Activated naive CD4-positive, alpha-beta T cell treated with anti-CD3 and anti-CD28 coated beads, Interleukin-2, amount 10 ng/mL, durations not matched to agents 7 days and 5 days (primary cell): ENCODE data around the gene SSX2IP.
"Not testable (repeated sequence)": the region's sequence is repeated elsewhere in the genome, so short reads cannot be mapped to it uniquely, and the experiment has no call there.

Source experiments
- CTCF ChIA-PET: fragments of 350-600 bp; sonication (Branson Sonifier 250); formaldehyde crosslinking; loops from one replicate; lab custom pipeline; 2021; ENCODE audit warnings: antibody characterized with exemption; lab: Charles Lee
- DNase-seq: peaks from one replicate; pipeline ENCODE4 v3.0.0-alpha.2; 2020
- H3K27ac Mint-ChIP-seq: one replicate; pipeline ENCODE4 v1.8.0; 2021; ENCODE audit warnings: mild to moderate bottlenecking, moderate library complexity, mixed read lengths
- H3K27me3 Mint-ChIP-seq: one replicate; pipeline ENCODE4 v1.8.0; 2021; ENCODE audit warnings: mild to moderate bottlenecking, mixed read lengths
- H3K36me3 Mint-ChIP-seq: one replicate; pipeline ENCODE4 v1.8.0; 2021; ENCODE audit warnings: mixed read lengths
- H3K4me1 Mint-ChIP-seq: one replicate; pipeline ENCODE4 v1.8.0; 2021; ENCODE audit warnings: mixed read lengths
- H3K4me3 Mint-ChIP-seq: one replicate; pipeline ENCODE4 v1.8.0; 2021; ENCODE audit warnings: mild to moderate bottlenecking, moderate library complexity, mixed read lengths
- H3K9me3 Mint-ChIP-seq: one replicate; pipeline ENCODE4 v1.8.0; 2021; ENCODE audit warnings: mixed read lengths

SSX2IP gene, protein sequence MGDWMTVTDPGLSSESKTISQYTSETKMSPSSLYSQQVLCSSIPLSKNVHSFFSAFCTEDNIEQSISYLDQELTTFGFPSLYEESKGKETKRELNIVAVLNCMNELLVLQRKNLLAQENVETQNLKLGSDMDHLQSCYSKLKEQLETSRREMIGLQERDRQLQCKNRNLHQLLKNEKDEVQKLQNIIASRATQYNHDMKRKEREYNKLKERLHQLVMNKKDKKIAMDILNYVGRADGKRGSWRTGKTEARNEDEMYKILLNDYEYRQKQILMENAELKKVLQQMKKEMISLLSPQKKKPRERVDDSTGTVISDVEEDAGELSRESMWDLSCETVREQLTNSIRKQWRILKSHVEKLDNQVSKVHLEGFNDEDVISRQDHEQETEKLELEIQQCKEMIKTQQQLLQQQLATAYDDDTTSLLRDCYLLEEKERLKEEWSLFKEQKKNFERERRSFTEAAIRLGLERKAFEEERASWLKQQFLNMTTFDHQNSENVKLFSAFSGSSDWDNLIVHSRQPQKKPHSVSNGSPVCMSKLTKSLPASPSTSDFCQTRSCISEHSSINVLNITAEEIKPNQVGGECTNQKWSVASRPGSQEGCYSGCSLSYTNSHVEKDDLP

DNA sequence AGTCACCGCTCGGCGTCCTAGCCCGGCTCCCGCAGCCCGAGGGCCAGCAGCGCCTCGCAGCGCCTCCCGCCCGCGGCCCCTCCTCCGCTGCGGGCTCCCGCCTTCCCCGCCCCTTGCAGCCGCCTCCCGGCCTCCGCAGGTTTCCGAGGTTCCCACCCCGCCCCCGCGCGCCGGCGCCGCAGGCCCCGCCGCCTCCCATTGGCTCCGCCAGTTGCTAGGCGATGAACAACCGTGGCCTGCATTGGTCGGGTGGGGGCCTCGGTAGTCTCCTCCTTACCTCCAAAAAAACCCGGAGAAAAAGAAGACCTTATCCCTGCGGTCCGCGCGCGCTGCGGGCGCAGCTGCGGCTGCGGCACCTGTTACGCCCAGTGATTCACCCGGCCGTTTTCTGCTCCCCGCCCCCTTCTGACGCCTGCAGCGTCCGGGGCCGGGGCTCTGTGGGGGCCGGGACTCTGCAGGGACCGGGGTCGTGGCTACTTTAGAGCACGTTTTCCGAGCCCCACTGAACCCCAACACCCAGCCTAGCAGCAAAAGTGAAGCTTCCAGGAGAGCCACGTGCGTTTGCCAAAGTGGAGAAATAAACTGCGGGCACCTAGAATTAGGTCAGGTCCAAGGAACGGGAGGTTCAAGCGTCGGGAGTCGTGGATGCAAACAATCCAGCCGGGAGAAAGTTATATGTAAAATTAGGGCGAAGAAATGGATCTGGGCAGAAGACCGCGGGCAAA, at the start of gene SSX2IP:
Gene SSX2IP, minus strand, starts transcription at position 65 of the 725 bp plus-strand sequence. CDS start 19,242 bp downstream, outside the sequence.
- peak; percentile 100 for DNase-seq
- Mint-ChIP-seq H3K27ac (peak within 1 kb of the TSS; percentile 90), H3K36me3 (peaks cover 4% of the 10 kb centered on the region), H3K9me3 (no peaks in the 10 kb centered on the region), H3K4me3 (peak within 1 kb of the TSS; percentile 85), H3K4me1 (peaks cover 62% of the 10 kb centered on the region), H3K27me3 (no peaks in the 10 kb centered on the region)
- CTCF ChIA-PET, result interaction anchor here (0.7 kb wide), 1 partner anchor 377 kb away, joined by 3 read pairs; no protein-coding TSS in a partner anchor

DNA sequence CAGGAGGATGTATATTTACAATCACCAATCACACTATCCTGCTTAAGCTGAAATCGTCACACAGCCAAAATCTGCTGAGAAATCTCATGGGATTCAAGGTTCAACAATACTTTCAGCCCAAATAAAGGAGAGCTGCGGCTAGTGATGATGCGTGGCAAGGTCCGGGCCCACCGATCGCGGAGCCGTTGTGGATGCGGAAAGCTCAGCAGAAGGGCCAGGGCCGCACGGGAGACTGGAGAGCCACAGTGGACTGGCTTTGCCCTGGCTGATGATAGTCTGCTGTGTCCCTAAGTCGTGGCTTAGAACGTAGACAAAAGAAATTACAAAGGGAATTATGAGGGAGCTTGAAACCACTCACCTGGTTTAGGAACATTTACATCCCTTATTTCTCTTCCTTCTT, 48.0 kb upstream of the SSX2IP start:
- Mint-ChIP-seq H3K36me3 (no peaks in the 10 kb centered on the region), H3K9me3 (no peaks in the 10 kb centered on the region), H3K27ac (no peak overlapping the region), H3K27me3 (peaks cover 15% of the 10 kb centered on the region), H3K4me1 (no peaks in the 10 kb centered on the region), H3K4me3 (no peak overlapping the region)
- CTCF ChIA-PET, result no interaction called here
- no peak for DNase-seq

DNA sequence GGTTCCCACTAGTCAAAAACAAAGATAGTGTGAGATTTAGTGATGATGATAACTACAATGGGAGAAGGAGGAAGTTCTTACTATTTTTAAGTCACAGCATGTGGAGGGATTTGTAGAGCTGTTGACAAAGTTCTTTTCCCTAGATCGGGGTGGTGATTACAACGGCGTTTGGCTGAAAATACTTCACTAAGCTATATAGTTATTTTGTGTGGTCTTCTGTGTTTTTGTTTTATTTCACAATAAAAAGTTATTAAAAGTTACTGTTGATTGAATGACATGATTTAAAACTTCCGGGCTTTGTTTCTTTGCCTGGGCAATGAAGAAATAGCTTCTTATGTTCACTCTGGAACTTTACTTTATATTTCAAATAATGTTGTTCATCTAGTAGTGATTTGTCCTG, 47.3 kb upstream of the SSX2IP start:
- H3K36me3 Mint-ChIP-seq, result no peaks in the 10 kb centered on the region
- no peak overlapping the region for H3K4me3 Mint-ChIP-seq
- H3K27me3 Mint-ChIP-seq, result peaks cover 15% of the 10 kb centered on the region
- CTCF ChIA-PET, result interaction anchor here (1.5 kb wide), 1 partner anchor 13 kb away, joined by 3 read pairs; no protein-coding TSS in a partner anchor
- no peak for DNase-seq
- no peaks in the 10 kb centered on the region for H3K9me3 Mint-ChIP-seq
- no peaks in the 10 kb centered on the region for H3K4me1 Mint-ChIP-seq
- H3K27ac Mint-ChIP-seq, result no peak overlapping the region

DNA sequence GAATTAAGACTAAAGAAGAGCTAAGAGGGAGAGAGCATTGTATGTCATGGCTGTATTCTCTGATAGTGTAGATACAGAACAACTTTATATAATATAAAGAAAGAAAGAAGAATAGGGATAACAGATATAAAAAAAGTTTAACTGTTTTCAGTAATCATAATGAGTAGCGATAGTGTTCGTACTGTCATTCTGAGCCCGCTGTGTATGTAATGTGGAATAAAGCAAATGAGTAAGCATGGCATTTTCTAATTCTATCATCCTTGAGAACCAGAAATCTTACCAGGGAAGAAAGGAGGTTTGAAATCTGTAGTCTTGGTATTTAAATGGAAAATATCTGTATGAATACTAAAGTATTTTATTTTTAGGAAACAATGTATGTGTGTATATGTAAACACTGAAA, 46.7 kb upstream of the SSX2IP start:
- peaks cover 15% of the 10 kb centered on the region for H3K27me3 Mint-ChIP-seq
- H3K27ac Mint-ChIP-seq, result no peak overlapping the region
- no peak overlapping the region for H3K4me3 Mint-ChIP-seq
- no peaks in the 10 kb centered on the region for H3K36me3 Mint-ChIP-seq
- H3K9me3 Mint-ChIP-seq, result no peaks in the 10 kb centered on the region
- DNase-seq, result no peak
- CTCF ChIA-PET, result interaction anchor here (0.9 to 1.5 kb wide), 2 partner anchors 13 to 208 kb away, joined by 3 read pairs; no protein-coding TSS in a partner anchor
- no peaks in the 10 kb centered on the region for H3K4me1 Mint-ChIP-seq

DNA sequence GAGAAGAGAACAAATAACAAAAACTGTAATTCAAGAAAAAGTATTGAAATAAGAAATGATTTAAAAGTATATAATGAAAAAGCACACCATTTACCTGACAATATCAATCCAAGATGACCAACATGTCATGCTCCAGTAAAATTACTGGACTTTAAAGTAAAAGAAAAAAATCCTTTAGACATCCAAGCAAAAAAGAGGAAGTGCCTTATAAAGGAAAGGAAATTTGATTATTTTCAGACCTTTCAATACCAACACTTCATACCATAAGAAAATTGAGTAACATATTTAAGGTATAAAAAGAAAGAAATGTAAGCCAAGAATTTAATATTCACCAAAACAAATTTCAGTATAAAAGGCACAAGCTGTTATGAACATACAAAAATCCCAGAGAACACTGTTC, 46.2 kb upstream of the SSX2IP start:
- Mint-ChIP-seq H3K4me3 (no peak overlapping the region), H3K36me3 (no peaks in the 10 kb centered on the region), H3K27ac (no peak overlapping the region), H3K27me3 (peaks cover 16% of the 10 kb centered on the region), H3K9me3 (no peaks in the 10 kb centered on the region), H3K4me1 (no peaks in the 10 kb centered on the region)
- DNase-seq, result no peak
- CTCF ChIA-PET, result interaction anchor here (0.9 to 1.5 kb wide), 2 partner anchors 12 to 209 kb away, joined by 3 read pairs; no protein-coding TSS in a partner anchor

DNA sequence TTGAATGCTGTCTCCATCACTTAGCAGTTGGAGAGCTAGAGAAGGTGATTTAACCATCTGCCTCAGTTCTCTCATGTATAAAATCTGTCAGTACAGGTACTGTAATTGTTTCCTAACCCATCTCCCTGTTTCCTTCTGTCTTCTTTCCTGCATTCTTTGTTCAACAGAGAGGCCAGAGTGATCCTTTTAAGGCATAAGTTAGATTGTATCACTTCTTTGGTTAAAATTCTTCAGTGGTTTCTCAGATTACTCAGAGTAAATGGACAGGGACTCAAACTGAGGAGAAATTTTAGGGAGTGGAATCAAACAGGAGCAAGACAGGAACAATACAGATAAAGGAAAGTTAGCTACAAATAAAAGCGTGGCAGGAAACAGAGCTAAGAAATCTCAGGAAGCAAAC, 45.2 kb upstream of the SSX2IP start:
- Mint-ChIP-seq H3K4me3 (no peak overlapping the region), H3K27ac (no peak overlapping the region), H3K27me3 (peaks cover 25% of the 10 kb centered on the region), H3K4me1 (no peaks in the 10 kb centered on the region), H3K9me3 (no peaks in the 10 kb centered on the region), H3K36me3 (no peaks in the 10 kb centered on the region)
- no peak for DNase-seq
- CTCF ChIA-PET, result interaction anchor here (0.7 to 1.0 kb wide), 2 partner anchors 11 to 22 kb away, joined by 3 to 5 read pairs; no protein-coding TSS in a partner anchor

DNA sequence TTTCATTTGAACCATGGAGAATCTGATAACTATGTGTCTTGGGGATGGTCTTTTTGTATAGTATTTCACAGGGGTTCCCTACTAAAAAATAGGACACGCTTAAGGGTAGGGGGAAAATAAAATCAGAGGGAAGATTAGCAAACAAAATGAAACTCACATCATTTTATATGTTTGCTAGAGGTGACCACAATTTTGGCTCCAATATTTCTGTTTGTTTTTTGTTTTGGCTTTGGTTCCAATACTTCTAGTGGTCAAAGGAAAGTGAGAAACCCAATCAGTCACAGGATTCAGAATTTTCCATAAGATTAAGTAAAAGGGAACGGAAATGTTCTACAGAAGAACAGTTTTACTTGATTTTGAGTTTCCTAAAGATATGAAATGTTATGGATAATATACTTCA, 42.3 kb upstream of the SSX2IP start:
- Mint-ChIP-seq H3K27me3 (peaks cover 18% of the 10 kb centered on the region), H3K4me3 (no peak overlapping the region), H3K27ac (no peak overlapping the region), H3K36me3 (no peaks in the 10 kb centered on the region), H3K9me3 (no peaks in the 10 kb centered on the region), H3K4me1 (no peaks in the 10 kb centered on the region)
- no peak for DNase-seq
- CTCF ChIA-PET, result no interaction called here

DNA sequence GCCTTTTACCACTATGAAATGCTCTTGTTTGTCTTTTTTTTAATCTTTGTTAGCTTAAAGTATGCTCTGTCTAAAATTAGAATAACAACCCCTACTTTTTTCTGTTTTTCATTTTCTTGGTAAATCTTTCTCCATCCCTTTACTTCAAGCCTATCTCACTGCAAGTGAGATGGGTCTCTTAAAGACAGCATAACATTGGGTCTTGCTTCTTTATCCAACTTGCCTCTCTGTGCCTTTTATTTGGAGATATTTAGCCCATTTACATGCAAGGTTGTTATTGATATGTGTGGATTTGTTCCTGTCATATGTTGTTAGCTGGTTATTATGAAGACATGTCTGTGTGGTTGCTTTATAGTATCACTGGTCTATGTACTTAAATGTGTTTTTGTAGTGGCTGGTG, 41.3 kb upstream of the SSX2IP start:
- Mint-ChIP-seq H3K27me3 (peaks cover 18% of the 10 kb centered on the region), H3K4me3 (no peak overlapping the region), H3K4me1 (no peaks in the 10 kb centered on the region), H3K27ac (no peak overlapping the region), H3K36me3 (no peaks in the 10 kb centered on the region), H3K9me3 (no peaks in the 10 kb centered on the region)
- CTCF ChIA-PET, result no interaction called here
- DNase-seq, result no peak

DNA sequence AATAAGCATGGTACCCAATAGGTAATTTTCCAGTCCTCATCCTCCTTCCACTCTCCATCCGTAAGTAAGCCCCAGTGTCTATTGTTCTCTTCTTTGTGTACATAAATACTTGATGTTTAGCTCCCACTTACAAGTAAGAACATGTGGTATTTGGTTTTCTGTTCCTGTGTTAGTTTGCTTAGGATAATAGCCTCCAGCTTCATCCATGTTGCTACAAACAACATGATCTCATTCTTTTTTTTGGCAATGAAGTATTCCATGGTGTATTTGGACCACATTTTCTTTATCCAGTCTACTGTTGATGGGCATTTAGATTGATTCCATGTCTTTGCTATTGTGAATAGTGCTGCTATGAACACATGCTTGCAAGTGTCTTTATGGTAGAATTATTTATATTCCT, 37.5 kb upstream of the SSX2IP start:
- H3K4me3 Mint-ChIP-seq, DNase-seq, H3K36me3 Mint-ChIP-seq, CTCF ChIA-PET, H3K27ac Mint-ChIP-seq, H3K4me1 Mint-ChIP-seq, H3K9me3 Mint-ChIP-seq: not testable (repeated sequence)
- peaks cover 31% of the 10 kb centered on the region for H3K27me3 Mint-ChIP-seq

DNA sequence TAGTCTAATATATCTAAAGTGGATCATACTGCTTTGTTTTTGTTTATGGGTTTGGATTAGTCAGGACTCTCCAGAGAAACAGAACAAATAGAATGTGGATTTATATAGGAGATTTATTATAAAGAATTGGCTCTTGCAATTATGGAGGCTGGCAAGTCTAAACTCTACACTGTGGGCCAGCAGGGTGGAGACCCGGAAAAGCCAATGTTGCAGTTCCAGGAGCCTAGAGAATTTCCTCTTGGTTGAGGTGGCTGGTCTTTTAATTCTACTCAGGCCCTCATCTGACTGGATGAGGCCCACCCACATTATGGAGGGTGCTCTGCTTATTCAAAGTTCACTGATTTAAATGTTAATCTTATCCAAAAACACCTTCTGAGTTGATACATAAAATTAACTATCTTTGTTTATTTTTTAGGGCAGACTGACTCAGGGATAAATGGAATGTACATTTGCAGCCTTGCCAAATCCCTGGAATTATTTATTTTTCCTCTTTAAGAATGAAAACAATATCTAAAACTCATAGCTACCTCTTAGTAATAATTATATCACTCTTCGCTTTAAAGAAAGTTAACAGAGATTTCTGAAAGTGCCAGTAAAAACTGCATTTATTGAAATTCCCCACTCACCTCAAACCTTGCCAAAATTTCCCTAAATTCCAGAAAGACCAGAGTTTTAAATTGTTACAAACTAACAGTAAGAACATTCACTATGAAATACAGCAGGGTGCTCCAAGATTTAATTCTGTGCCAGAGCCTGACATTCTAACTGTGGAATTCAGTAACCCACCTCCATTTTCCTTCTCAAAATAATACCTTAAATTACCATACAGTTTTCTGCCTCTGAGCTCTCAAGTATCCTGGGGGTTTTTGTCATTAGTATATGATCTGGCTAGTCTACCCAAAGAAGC, 36.6 kb upstream of the SSX2IP start:
- Mint-ChIP-seq H3K36me3 (no peaks in the 10 kb centered on the region), H3K27me3 (peaks cover 31% of the 10 kb centered on the region), H3K4me3 (no peak overlapping the region), H3K27ac (no peak overlapping the region), H3K9me3 (no peaks in the 10 kb centered on the region), H3K4me1 (no peaks in the 10 kb centered on the region)
- CTCF ChIA-PET, result no interaction called here
- no peak for DNase-seq

DNA sequence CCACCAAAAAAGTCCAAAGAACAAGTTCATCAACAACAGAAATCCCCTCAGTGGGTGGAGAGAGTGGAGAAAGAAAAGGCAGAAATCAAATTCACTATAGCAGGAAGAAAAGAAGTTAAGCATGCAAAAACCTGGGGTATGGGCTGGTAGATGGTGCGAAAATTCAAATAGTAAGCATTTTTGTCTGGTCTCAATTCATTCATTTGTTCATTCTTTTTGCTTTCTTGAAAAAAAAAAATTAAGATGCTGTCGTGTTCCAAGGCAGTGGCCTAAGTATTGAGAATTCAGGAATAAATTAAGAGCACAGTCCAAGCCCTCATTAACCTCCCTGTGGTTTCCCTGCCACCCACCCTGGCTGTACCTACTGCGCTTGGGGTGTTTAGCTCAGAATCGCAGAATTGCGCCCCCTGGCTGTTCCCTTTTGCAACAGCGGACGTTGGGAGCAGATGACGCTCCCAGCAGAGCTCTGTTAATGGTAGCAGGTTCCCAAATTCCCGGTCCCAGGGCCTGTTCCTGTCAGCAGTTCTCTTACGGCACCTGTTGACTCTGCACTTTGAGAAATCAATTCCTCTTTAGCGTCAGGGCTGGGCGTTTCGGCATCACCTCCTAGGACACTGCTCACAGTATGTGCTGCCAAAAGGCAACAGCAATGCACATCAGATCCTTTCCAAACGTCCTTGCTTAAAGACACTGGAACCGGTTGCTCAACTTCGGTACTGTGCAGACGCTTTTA, 34.0 kb upstream of the SSX2IP start:
- Mint-ChIP-seq H3K27ac (no peak overlapping the region), H3K36me3 (no peaks in the 10 kb centered on the region), H3K4me1 (no peaks in the 10 kb centered on the region), H3K27me3 (peaks cover 17% of the 10 kb centered on the region), H3K4me3 (no peak overlapping the region), H3K9me3 (no peaks in the 10 kb centered on the region)
- peak; percentile 60 for DNase-seq
- CTCF ChIA-PET, result interaction anchor here (0.6 to 2.2 kb wide), 20 partner anchors 9 to 583 kb away, joined by 3 to 12 read pairs (median 4); no protein-coding TSS in a partner anchor

DNA sequence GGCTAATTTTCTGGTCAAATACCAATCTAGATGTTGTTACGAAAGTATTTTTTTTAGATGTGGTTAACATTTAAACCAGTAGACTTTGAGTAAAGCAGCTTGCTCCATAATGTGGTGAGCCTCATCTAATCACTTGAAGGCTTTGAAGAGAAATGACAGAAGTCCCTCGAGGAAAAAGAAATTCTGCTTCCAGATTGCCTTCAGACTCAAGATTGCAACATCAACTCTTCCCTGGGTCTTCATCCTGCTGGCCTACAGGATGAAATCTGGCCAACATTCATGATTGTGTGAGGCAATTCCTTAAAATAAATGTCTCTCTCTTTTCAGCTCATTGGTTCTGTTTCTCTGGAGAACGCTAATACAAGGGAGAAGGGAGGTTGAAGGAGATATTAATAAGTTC, 32.5 kb upstream of the SSX2IP start:
- Mint-ChIP-seq H3K27ac (no peak overlapping the region), H3K4me3 (no peak overlapping the region)
- DNase-seq, result no peak

DNA sequence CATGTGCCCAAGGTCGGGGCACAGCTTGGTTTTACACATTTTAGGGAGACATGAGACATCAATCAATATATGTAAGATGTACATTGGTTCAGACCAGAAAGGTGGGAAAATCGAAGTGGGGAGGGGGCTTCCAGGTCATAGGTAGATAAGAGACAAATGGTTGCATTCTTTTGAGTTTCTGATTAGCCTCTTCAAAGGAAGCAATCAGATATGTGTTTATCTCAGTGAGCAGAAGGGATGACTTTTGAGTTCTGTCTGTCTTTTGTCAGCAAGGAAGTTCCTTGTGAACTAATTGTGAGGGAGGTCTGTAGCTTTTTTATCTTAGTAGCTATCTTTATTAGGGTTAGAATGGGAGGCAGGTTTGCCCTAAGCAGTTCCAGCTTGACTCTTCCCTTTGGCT, 31.6 kb upstream of the SSX2IP start:
- H3K36me3 Mint-ChIP-seq, H3K27ac Mint-ChIP-seq, DNase-seq, H3K4me1 Mint-ChIP-seq, H3K9me3 Mint-ChIP-seq, H3K4me3 Mint-ChIP-seq: not testable (repeated sequence)
- peaks cover 22% of the 10 kb centered on the region for H3K27me3 Mint-ChIP-seq
- CTCF ChIA-PET, result interaction anchor here (0.8 to 2.2 kb wide), 3 partner anchors 18 to 138 kb away, joined by 3 to 4 read pairs (median 3); no protein-coding TSS in a partner anchor

More for the DNA sequence above, 32.5 kb upstream of the SSX2IP start:
- Mint-ChIP-seq H3K36me3 (no peaks in the 10 kb centered on the region), H3K27me3 (peaks cover 22% of the 10 kb centered on the region), H3K9me3 (no peaks in the 10 kb centered on the region), H3K4me1 (no peaks in the 10 kb centered on the region)
- CTCF ChIA-PET, result interaction anchor here (0.8 to 2.2 kb wide), 3 partner anchors 31 to 138 kb away, joined by 3 to 4 read pairs (median 3); no protein-coding TSS in a partner anchor
